Gastroesophageal sphincter (tissue), 4 donors: ENCODE measurements around the gene SH3BP2. TPM values are rescaled to one million over a fixed set of nuclear protein-coding genes. Genes with fewer than 3 reads are reported as not detected.
A peak's percentile ranks its signal among the peaks of the same experiment; 100 is the strongest.

Experiments used
- ATAC-seq: fragments of 150-250 bp; one replicate; pipeline ENCODE4 v1.9.1; 2016; ENCODE audit warnings: mild to moderate bottlenecking, moderate library complexity
- H3K27ac ChIP-seq, 4 donors: fragments of 200-600 bp; sonication (generic) in 3 of 4; 1 replicate in 3 of 4; 2 replicates in 1 of 4; pipeline ENCODE4 v1.5.1; 2016 to 2019
- H3K27me3 ChIP-seq: fragments of 200-600 bp; sonication (generic); one replicate; pipeline ENCODE4 v1.5.1; 2019
- H3K36me3 ChIP-seq, 2 donors: fragments of 200-600 bp; sonication (generic); one replicate each; pipeline ENCODE4 v1.5.1; 2019; ENCODE audit warnings: control low read depth in 1 of 2
- H3K4me1 ChIP-seq, 3 donors: fragments of 200-600 bp; sonication (generic); 1 replicate in 2 of 3; 2 replicates in 1 of 3; pipeline ENCODE4 v1.5.1; 2016 to 2019; ENCODE audit warnings: control low read depth in 2 of 3
- H3K4me3 ChIP-seq, 2 donors: fragments of 200-600 bp; sonication (generic); one replicate each; pipeline ENCODE4 v1.5.1; 2019; ENCODE audit warnings: mild to moderate bottlenecking in 1 of 2, moderate library complexity in 1 of 2
- H3K9me3 ChIP-seq, 3 donors: fragments of 200-600 bp; sonication (generic); one replicate each; pipeline ENCODE4 v1.5.1; 2017 to 2019; ENCODE audit warnings: control low read depth in 2 of 3
- CTCF ChIP-seq, 4 experiments: fragments of 200-600 bp in 2 of 4; fragments of 450-650 bp in 2 of 4; sonication (generic) in 1 of 4; IDR thresholded peaks; one replicate each; pipeline ENCODE4 v1.5.1; 2017 to 2019; ENCODE audit warnings: antibody characterized with exemption in 4 of 4, mild to moderate bottlenecking in 2 of 4, moderate library complexity in 2 of 4
- EP300 ChIP-seq: sonication (generic); formaldehyde crosslinking; IDR thresholded peaks from one replicate; pipeline ENCODE4 v1.6.1; 2017; ENCODE audit warnings: antibody characterized with exemption, mild to moderate bottlenecking
- POLR2A ChIP-seq, 2 donors: fragments of 450-650 bp; IDR thresholded peaks; one replicate each; pipeline ENCODE4 v1.6.1; 2017; ENCODE audit warnings: antibody characterized with exemption in 2 of 2, mild to moderate bottlenecking in 2 of 2, moderate library complexity in 1 of 2
- POLR2AphosphoS5 ChIP-seq: sonication (generic); formaldehyde crosslinking; IDR thresholded peaks from one replicate; pipeline ENCODE4 v1.6.1; 2017; ENCODE audit warnings: antibody characterized with exemption
- WGBS, 2 donors: methylation state at CpG; one replicate each; pipeline ENCODE4 v1.1.5; 2018; ENCODE audit warnings: low coverage in 1 of 2; 5-methylcytosine and 5-hydroxymethylcytosine counted together
- total RNA-seq, 4 donors: library from RNA; depleted of rRNA; stranded (reverse); fragments of >200 nt; gene quantifications; one replicate each; pipeline ENCODE4 v1.1.0, GENCODE V29; 2016

Gene SH3BP2
- total RNA-seq, 4 donors from 2014 or later = 26.8 to 36.4 (median 29.3) TPM

DNA sequence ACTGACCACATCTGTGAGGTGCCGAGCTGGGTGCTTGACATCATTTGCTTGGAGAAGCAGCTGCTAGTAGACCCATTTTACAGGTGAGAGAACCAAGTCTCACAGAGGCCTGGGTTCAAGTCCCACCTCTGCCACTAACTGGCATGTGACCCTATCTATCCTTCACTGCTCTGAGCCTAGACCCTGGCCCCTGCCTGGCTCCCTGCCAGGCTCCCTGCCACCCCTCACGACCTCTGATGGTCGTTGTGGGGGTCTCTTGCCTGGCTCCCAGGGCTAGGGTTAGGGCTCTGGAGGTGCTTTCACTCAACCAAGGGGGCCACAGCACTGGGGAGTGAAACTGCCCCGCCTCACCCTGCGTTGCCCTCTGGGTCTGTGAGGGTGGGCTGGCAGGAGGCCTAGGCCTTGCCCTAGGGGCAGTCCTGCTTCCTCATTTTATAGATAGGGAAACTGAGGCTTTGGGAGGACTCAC lies 43.5 kb downstream of the SH3BP2 start:
- TF ChIP-seq CTCF (IDR thresholded peaks at IDR 0.05) (no peak), POLR2AphosphoS5 (no peak), POLR2A (IDR thresholded peaks at IDR 0.05) (no peak), EP300 (no peak)
- Histone ChIP-seq H3K27ac (peak overlapping the region in 2 of 4 donors; percentile 39 to 66), H3K36me3 (peaks cover 0 to 46% of the 10 kb centered on the region in 2 donors), H3K4me1 (peaks cover 0 to 25% (median 8%) of the 10 kb centered on the region in 3 donors), H3K27me3 (no peaks in the 10 kb centered on the region), H3K9me3 (no peaks in the 10 kb centered on the region), H3K4me3 (no peak overlapping the region)
- no peak for ATAC-seq
- WGBS, 2 donors = no CpG with 5 or more reads among the region's 5 CpGs

DNA sequence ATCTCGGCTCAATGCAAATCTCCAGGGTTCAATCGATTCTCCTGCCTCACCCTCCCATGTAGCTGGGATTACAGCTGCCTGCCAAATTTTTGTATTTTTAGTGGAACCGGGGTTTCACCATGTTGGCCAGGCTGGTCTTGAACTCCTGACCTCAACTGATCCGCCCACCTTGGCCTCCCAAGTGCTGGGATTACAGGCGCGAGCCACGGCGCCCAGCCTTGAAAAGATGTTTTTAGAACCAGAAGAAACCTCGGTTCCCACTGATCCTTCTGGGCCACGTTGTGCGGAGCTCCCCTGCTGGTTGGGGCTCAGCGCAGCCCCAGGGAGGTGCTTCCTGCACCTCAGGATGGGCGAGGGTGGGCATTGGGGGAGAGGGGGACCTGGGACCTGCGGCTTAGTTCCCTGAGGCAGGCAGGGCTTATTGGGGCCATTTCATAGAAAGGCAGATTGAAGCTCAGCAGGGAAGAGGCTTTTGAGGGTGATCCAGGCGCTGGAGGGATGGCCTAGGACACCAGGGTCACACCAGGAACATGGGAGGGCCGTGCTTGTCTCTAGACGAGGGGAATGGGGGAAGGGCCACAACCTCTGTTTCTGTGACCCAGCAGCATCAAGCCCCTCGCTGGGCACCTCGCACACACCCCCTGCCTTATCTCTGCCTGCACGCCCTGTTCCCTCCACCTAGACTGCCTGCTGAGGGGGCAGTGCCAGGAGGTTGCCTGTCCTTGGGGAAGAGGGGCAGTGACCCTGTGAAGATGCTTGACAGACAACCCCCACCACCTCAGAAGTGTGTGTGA lies 44.4 kb downstream of the SH3BP2 start:
- Histone ChIP-seq H3K27me3 (no peaks in the 10 kb centered on the region), H3K9me3 (no peaks in the 10 kb centered on the region), H3K27ac (peak overlapping the region in 3 of 4 donors; percentile 41 to 66 (median 56)), H3K4me3 (no peak overlapping the region), H3K36me3 (peaks cover 0 to 37% of the 10 kb centered on the region in 2 donors), H3K4me1 (peaks cover 0 to 26% (median 8%) of the 10 kb centered on the region in 3 donors)
- no peak for ATAC-seq
- TF ChIP-seq EP300 (no peak), POLR2AphosphoS5 (no peak), CTCF (IDR thresholded peaks at IDR 0.05) (no peak), POLR2A (IDR thresholded peaks at IDR 0.05) (no peak)
- 50% methylated on average over 1 to 4 of the region's 20 CpGs for WGBS, 2 donors

GRCh38 chr4:2837904-2838496 lies 45.1 kb downstream of the SH3BP2 start:
- TF ChIP-seq CTCF (IDR thresholded peaks at IDR 0.05) = no peak
- TF ChIP-seq EP300 = no peak
- TF ChIP-seq POLR2AphosphoS5 = no peak
- TF ChIP-seq POLR2A (IDR thresholded peaks at IDR 0.05) = no peak
- no peaks in the 10 kb centered on the region for H3K9me3 ChIP-seq
- peak; percentile 52 for ATAC-seq
- H3K4me3 ChIP-seq = no peak overlapping the region
- peaks cover 0 to 32% (median 8%) of the 10 kb centered on the region in 3 donors for H3K4me1 ChIP-seq
- peak overlapping the region in 3 of 4 donors; percentile 41 to 66 (median 56) for H3K27ac ChIP-seq
- peaks cover 0 to 30% of the 10 kb centered on the region in 2 donors for H3K36me3 ChIP-seq
- whole genome bisulfite sequencing, 2 donors = 36 to 49% methylated on average over 4 to 6 of the region's 8 CpGs
- no peaks in the 10 kb centered on the region for H3K27me3 ChIP-seq

- Histone ChIP-seq H3K36me3 (peaks cover 0 to 20% of the 10 kb centered on the region in 2 donors), H3K27ac (no peak overlapping the region), H3K27me3 (no peaks in the 10 kb centered on the region), H3K9me3 (no peaks in the 10 kb centered on the region), H3K4me1 (peaks cover 0 to 35% (median 8%) of the 10 kb centered on the region in 3 donors), H3K4me3 (no peak overlapping the region)
- 93% methylated on average over 3 of the region's 3 CpGs; no CpG with 5 or more reads in 1 of the 2 donors for WGBS, 2 donors
- TF ChIP-seq EP300 = no peak
- TF ChIP-seq POLR2A (IDR thresholded peaks at IDR 0.05) = no peak
- TF ChIP-seq POLR2AphosphoS5 = no peak
- TF ChIP-seq CTCF (IDR thresholded peaks at IDR 0.05) = no peak
- no peak for ATAC-seq
Observed at GRCh38 chr4:2839060-2839459, 46.2 kb downstream of the SH3BP2 start.
